Hematopoietic multipotent progenitor cell treated with erythropoietin and hydrocortisone succinate and interleukin-3 and kit ligand, for 15 days (in vitro differentiated cells): ENCODE results near the gene NRG2.

Experiments
- DNase-seq: peaks from one replicate; pipeline ENCODE4 v3.0.0-alpha.2; 2015; ENCODE audit warnings: low spot score

The NRG2 gene

GRCh38 chr5:140042643-140043507 is at the start of gene NRG2:
Gene NRG2 (minus strand): TSS chr5:140043299.
- DNase-seq, result no peak

GRCh38 chr5:140090251-140090650 is 47.2 kb upstream of the NRG2 start:
- no peak for DNase-seq

GRCh38 chr5:140084541-140084940 is 41.4 kb upstream of the NRG2 start:
- DNase-seq, result no peak

- no peak for DNase-seq
Measured at GRCh38 chr5:140083650-140084049, 40.6 kb upstream of the NRG2 start.

- no peak for DNase-seq
Measured at GRCh38 chr5:140083120-140083519, 40.0 kb upstream of the NRG2 start.

- DNase-seq, result no peak
Measured at GRCh38 chr5:140076788-140077187, 33.7 kb upstream of the NRG2 start.

- no peak for DNase-seq
Measured at GRCh38 chr5:140076142-140076541, 33.0 kb upstream of the NRG2 start.

- DNase-seq, result no peak
Measured at GRCh38 chr5:140075371-140075770, 32.3 kb upstream of the NRG2 start.

GRCh38 chr5:140073296-140073695 is 30.2 kb upstream of the NRG2 start:
- DNase-seq, result peak; percentile 55

GRCh38 chr5:140072812-140073211 is 29.7 kb upstream of the NRG2 start:
- DNase-seq, result no peak

- DNase-seq, result no peak
Measured at GRCh38 chr5:140060816-140061215, 17.7 kb upstream of the NRG2 start.

GRCh38 chr5:140058212-140058932 is 15.3 kb upstream of the NRG2 start:
- DNase-seq, result no peak

GRCh38 chr5:140056880-140057279 is 13.8 kb upstream of the NRG2 start:
- no peak for DNase-seq

GRCh38 chr5:140055152-140055551 is 12.1 kb upstream of the NRG2 start:
- DNase-seq, result no peak

GRCh38 chr5:140054086-140054689 is 11.1 kb upstream of the NRG2 start:
- DNase-seq, result no peak

GRCh38 chr5:140051950-140052349 is 8.9 kb upstream of the NRG2 start:
- DNase-seq, result no peak

- DNase-seq, result no peak
Measured at GRCh38 chr5:140049713-140050112, 6.6 kb upstream of the NRG2 start.

GRCh38 chr5:140049205-140049604 is 6.1 kb upstream of the NRG2 start:
- no peak for DNase-seq

- no peak for DNase-seq
Measured at GRCh38 chr5:140044041-140044440, 942 bp upstream of the NRG2 start.

- DNase-seq, result no peak
Measured at GRCh38 chr5:140043508-140043872, 391 bp upstream of the NRG2 start.

- DNase-seq, result no peak
Measured at GRCh38 chr5:140042393-140042642, 781 bp downstream of the NRG2 start.

GRCh38 chr5:140041492-140042392 is 1.4 kb downstream of the NRG2 start:
- DNase-seq, result no peak
